SH-SY5Y (cell line): ENCODE measurements around the gene CTDP1.

Source experiments
- GATA2 ChIP-seq: IDR thresholded peaks from 2 replicates; pipeline ENCODE4 v1.6.1; 2011; ENCODE audit warnings: mild to moderate bottlenecking, low read depth, low read length
- GATA3 ChIP-seq: IDR thresholded peaks from 2 replicates; pipeline ENCODE4 v1.6.1; 2011; ENCODE audit warnings: low read depth, mild to moderate bottlenecking, low read length, moderate library complexity

DNA sequence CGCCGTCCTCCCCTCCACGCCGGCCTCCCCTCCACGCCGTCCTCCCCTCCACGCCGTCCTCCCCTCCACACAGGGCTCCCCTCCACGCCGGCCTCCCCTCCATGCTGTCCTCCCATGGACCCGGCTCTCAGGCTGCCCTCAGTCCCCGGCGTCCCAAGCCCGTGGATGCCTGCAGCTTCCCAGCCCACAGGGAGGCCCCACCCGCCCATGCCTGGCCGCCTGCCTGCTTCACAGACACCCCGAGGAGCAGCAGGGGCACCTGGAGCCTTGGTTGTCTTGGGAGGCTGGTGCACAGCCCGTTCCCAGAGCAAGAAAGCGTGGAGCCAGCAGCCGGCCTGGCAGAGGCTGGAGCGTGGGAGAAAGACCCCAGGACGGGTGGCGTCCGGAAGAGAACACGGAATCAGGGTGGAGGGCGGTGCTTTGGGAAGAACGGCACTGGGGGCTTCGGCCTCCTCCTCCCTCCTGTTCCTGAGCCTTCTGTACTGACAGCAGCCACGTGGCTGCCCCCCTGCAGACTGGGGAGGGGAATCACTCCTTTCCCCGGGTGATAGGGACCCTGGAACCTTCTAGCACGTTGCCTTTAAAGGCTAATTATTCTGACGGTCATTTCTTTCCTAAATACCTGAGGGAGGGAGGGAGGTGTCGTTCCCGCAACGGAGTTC, 92.0 kb downstream of the CTDP1 start:
- TF ChIP-seq GATA2 = no peak
- no peak for TF ChIP-seq GATA3
